ENCODE results near the gene TMEM82.

DNA sequence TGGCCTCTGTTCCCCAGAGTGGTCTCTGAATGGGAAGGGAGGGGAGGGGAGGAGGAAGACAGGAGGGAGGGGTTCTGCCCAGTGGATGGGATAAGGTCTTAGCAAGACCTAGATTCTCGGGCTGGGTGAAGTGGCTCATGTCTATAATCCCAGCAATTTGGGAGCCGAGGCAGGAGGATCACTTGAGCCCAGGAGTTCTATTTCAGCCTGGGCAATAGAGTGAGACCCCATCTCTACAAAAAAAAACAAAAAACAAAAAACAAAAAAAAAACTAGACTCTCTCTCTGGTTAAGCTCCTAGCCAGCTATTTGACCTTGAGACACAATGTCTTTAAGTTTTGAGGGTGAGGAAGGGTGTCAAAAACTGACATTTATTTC, 53.8 kb downstream of the TMEM82 start:
- TF ChIP-seq, protein P1, sequence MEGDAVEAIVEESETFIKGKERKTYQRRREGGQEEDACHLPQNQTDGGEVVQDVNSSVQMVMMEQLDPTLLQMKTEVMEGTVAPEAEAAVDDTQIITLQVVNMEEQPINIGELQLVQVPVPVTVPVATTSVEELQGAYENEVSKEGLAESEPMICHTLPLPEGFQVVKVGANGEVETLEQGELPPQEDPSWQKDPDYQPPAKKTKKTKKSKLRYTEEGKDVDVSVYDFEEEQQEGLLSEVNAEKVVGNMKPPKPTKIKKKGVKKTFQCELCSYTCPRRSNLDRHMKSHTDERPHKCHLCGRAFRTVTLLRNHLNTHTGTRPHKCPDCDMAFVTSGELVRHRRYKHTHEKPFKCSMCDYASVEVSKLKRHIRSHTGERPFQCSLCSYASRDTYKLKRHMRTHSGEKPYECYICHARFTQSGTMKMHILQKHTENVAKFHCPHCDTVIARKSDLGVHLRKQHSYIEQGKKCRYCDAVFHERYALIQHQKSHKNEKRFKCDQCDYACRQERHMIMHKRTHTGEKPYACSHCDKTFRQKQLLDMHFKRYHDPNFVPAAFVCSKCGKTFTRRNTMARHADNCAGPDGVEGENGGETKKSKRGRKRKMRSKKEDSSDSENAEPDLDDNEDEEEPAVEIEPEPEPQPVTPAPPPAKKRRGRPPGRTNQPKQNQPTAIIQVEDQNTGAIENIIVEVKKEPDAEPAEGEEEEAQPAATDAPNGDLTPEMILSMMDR (IDR thresholded peaks at IDR 0.05; ENCODE audit: insufficient read depth, low read depth, low read length), result no peak
- no peak for TF ChIP-seq EZH2 (IDR thresholded peaks at IDR 0.05; ENCODE audit: insufficient read depth, low read length)

Measured in astrocyte (in vitro differentiated cells and primary cell).